Motor neuron (in vitro differentiated cells): ENCODE results near the gene PADI1. TPM values are rescaled to one million over a fixed set of nuclear protein-coding genes. Genes with fewer than 3 reads are reported as not detected.

Experiments used
- ATAC-seq, 8 experiments: fragments of 200-7000 bp; cut with Tn5 transposase; replicated peaks in 6 of 8; 2 replicates each; pipeline ENCODE4 v1.8.0; 2021; ENCODE audit warnings: mild to moderate bottlenecking in 8 of 8, moderate library complexity in 8 of 8
- H3K27ac ChIP-seq, 2 donors: fragments of 250-450 bp; sonication (Bioruptor Pico); 2 replicates each; pipeline ENCODE4 v1.9.0; 2021; ENCODE audit warnings: antibody characterized with exemption in 2 of 2, mild to moderate bottlenecking in 2 of 2, moderate library complexity in 1 of 2
- H3K4me1 ChIP-seq, 2 donors: fragments of 250-450 bp; sonication (Bioruptor Pico); replicated peaks in 1 of 2; 2 replicates each; pipeline ENCODE4 v1.6.1; 2021; ENCODE audit warnings: antibody characterized with exemption in 2 of 2, mild to moderate bottlenecking in 2 of 2, moderate library complexity in 1 of 2
- H3K4me3 ChIP-seq, 5 donors: fragments of 250-450 bp; sonication (Bioruptor Pico); 2 replicates each; pipeline ENCODE4 v1.9.0; 2021; ENCODE audit warnings: antibody characterized with exemption in 5 of 5, mild to moderate bottlenecking in 5 of 5, moderate library complexity in 4 of 5
- WGBS, 10 experiments: fragments of 450-650 bp; shearing (Covaris generic); methylation state at CpG; one replicate each; pipeline ENCODE4 v1.0.0; 2022; 5-methylcytosine and 5-hydroxymethylcytosine counted together
- in situ Hi-C, 9 experiments: fragments of 400-800 bp; cut with MboI; loops; one replicate each; pipeline ENCODE4 v1.15.0; 2021; ENCODE audit warnings: low sequenced_read_pairs in 9 of 9, low pct_unique_long_range_greater_than_20kb in 2 of 9; ENCODE audit not compliant: unreplicated experiment in 9 of 9
- total RNA-seq, 8 experiments: library from RNA; unstranded; fragments of 300-600 nt; gene quantifications; 2 replicates each; pipeline versions ENCODE4 v1.2.3 to v1.2.4, GENCODE V29; 2022

Gene PADI1
- total RNA-seq, 8 experiments from 2014 or later: 0.05 to 1.1 (median 0.29) TPM; not detected in 1

DNA sequence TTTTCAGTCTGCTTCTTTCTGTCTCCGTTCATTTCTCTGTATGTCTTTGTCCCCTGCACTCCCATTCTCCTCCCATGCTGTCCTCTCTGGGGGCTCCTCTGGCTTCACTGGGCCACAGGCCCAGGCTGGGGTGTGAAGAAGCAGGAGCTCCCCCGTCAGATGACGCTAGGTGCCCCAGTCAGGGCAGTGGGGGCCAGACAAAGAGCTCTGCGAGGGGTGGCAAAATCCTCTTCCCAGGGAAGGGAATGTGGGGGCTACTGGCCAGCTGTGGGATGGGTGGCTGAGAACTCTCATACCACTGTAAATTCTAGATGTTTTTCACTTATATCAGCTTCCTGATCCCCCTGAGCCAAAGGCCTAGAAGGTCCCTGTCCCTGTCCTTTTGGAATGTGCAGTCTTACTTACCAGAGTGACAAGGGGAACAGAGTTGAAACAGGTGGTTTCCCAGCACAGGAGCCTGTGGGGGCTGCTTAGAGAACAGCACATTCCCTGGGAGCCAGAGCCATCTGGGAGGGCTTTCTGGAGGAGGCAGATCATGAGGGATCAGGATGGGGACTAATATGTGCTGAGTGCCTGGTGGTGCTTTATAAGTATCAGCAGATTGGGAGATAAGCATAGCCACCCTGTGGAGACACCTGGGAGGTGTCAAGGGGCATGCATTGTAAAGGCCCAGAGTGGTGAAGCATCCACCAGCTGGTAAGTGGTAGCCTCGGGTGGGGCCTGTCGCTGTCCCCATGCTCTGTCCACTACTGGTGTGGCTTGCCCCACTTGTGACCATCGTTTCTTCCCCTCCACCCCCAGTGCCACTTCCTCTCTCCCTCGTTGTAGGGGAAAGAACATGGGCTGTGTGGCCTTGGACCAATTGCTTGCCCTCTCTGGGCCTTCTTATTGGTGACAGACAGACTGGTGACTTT is 10.1 kb upstream of the PADI1 start:
- Histone ChIP-seq H3K4me1 (peaks cover 13 to 14% of the 10 kb centered on the region in 2 donors), H3K4me3 (no peak overlapping the region), H3K27ac (no peak overlapping the region)
- no peak for ATAC-seq
- WGBS, 10 experiments: 33 to 79% (median 58%) methylated on average over 1 to 6 of the region's 8 CpGs; no CpG with 5 or more reads in 1 of the 10 experiments
- in situ Hi-C loops: no loop called here

DNA sequence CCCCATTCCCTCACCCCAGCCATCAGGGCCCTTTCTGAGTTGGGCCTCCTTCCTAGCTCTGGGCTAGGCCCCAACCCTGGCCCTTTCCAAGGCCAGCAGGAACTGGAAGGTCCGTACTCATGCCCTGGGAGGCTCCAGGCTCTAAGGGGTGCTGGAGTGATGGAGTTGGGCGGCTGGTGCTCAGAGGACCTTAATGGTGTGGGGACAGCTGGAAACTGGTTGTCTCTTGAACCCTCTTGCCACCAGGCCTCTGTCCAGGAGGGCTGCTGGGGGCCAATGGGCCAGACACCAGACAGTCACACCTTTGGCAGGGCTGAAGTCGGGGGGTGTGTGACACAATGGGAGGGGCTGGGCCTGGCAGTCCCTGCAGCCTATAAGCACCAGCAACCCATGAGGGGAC is 9.2 kb upstream of the PADI1 start:
- in situ Hi-C loops: no loop called here
- no peak overlapping the region for H3K27ac ChIP-seq
- WGBS, 10 experiments: 60 to 100% (median 100%) methylated on average over 1 to 2 of the region's 3 CpGs; no CpG with 5 or more reads in 5 of the 10 experiments
- no peak overlapping the region for H3K4me3 ChIP-seq
- H3K4me1 ChIP-seq: peaks cover 13 to 14% of the 10 kb centered on the region in 2 donors
- no peak for ATAC-seq

- Histone ChIP-seq H3K4me1 (peaks cover 14 to 18% of the 10 kb centered on the region in 2 donors), H3K27ac (no peak overlapping the region), H3K4me3 (no peak overlapping the region)
- in situ Hi-C loops: no loop called here
- ATAC-seq: no peak
- WGBS, 10 experiments: 80 to 100% (median 88%) methylated on average over 1 to 12 of the region's 13 CpGs; no CpG with 5 or more reads in 1 of the 10 experiments
Observed at GRCh38 chr1:17196496-17197185, 8.3 kb upstream of the PADI1 start.

GRCh38 chr1:17197696-17198095 is 7.2 kb upstream of the PADI1 start:
- in situ Hi-C loops: no loop called here
- Histone ChIP-seq H3K4me3 (no peak overlapping the region), H3K27ac (no peak overlapping the region), H3K4me1 (peaks cover 5 to 13% of the 10 kb centered on the region in 2 donors)
- no peak for ATAC-seq
- 85 to 93% (median 87%) methylated on average over 4 to 7 of the region's 7 CpGs; no CpG with 5 or more reads in 7 of the 10 experiments for WGBS, 10 experiments

GRCh38 chr1:17198476-17199258 is 6.3 kb upstream of the PADI1 start:
- H3K4me1 ChIP-seq: peaks cover 0 to 8% of the 10 kb centered on the region in 2 donors

DNA sequence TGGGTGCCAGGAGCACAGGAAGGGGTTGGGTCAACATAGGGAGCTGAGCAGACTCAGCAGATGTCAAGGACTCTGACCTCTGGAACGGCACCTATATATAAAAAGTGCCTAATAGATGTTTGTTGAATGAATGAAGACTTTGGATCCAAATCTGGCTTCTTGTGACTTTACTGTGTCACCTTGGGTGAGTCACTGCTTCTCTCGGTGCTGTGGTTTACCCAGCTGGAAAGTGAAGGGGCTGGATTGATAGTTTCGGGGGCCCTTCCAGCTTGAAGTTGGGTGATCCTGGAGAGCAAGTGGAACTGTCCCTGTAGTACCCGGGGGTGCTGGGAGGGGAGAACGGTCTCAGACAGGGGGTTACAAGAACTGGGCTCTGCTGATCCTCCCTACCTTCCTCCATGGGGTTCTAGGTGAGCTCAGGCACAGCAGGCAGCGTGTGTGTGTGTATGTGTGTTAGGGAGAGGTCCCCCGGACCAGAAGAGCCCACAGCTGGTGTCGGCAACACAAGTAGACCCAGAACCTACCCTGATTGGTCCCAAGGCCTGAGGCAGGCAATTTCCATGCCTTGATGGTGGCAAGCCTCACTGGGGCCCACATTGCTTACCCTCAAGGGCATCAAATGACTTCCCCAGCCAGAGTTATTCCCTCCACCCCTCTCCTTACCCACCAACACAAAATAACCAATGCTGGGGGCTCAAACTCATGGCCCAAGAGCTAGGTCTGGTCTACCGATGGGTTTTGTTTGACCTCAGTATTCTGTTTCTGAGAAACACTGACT is 5.5 kb upstream of the PADI1 start:
- 52 to 100% (median 83%) methylated on average over 2 to 7 of the region's 9 CpGs; no CpG with 5 or more reads in 4 of the 10 experiments for WGBS, 10 experiments
- no peak for ATAC-seq
- H3K4me3 ChIP-seq: no peak overlapping the region
- no peak overlapping the region for H3K27ac ChIP-seq
- in situ Hi-C loops: no loop called here
- peaks cover 0 to 8% of the 10 kb centered on the region in 2 donors for H3K4me1 ChIP-seq

More at GRCh38 chr1:17198476-17199258, 6.3 kb upstream of the PADI1 start:
- no peak for ATAC-seq
- no peak overlapping the region for H3K27ac ChIP-seq
- H3K4me3 ChIP-seq: no peak overlapping the region
- in situ Hi-C loops: no loop called here
- WGBS, 10 experiments: 40 to 91% (median 76%) methylated on average over 1 to 4 of the region's 9 CpGs; no CpG with 5 or more reads in 4 of the 10 experiments

GRCh38 chr1:17200246-17200645 is 4.7 kb upstream of the PADI1 start:
- ATAC-seq: no peak
- no peak overlapping the region for H3K27ac ChIP-seq

DNA sequence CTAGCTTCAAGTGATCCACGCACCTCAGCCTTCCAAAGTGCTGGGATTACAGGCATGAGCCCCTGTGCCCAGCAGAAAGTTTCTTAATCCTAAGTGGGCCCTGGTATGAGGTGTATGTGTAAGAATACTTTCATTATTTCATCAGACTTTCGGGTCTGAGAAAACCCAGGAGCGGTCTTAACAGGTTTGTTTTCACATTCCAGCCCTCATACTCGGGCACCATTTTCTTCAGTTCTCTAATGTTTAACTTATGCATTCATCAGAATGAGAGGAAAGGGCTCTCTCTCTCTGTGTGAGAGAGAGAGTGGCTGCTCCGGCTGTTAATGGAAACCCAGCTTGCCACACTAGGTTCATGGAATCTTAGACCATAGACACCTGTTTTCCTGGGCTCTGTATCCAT is 4.2 kb upstream of the PADI1 start:
- peaks cover 0 to 8% of the 10 kb centered on the region in 2 donors for H3K4me1 ChIP-seq
- no peak for ATAC-seq
- WGBS, 10 experiments: 17 to 76% (median 57%) methylated on average over 1 to 5 of the region's 5 CpGs; no CpG with 5 or more reads in 2 of the 10 experiments
- no peak overlapping the region for H3K27ac ChIP-seq
- no peak overlapping the region for H3K4me3 ChIP-seq
- in situ Hi-C loops: no loop called here

More at GRCh38 chr1:17200246-17200645, 4.7 kb upstream of the PADI1 start:
- H3K4me1 ChIP-seq: peaks cover 0 to 8% of the 10 kb centered on the region in 2 donors
- no peak overlapping the region for H3K4me3 ChIP-seq
- WGBS, 10 experiments: 58 to 100% (median 70%) methylated on average over 1 to 8 of the region's 8 CpGs; no CpG with 5 or more reads in 1 of the 10 experiments
- in situ Hi-C loops: no loop called here

GRCh38 chr1:17201201-17202021 is 3.5 kb upstream of the PADI1 start:
- ATAC-seq: peak in 4 of 8 experiments; percentile 18 to 45 (median 34)
- H3K27ac ChIP-seq: no peak overlapping the region
- no peak overlapping the region for H3K4me3 ChIP-seq
- in situ Hi-C loops: no loop called here
- peaks cover 0 to 12% of the 10 kb centered on the region in 2 donors for H3K4me1 ChIP-seq
- 42 to 80% (median 58%) methylated on average over 1 to 8 of the region's 9 CpGs for WGBS, 10 experiments

- in situ Hi-C loops: no loop called here
- WGBS, 10 experiments: 50 to 100% (median 93%) methylated on average over 1 to 6 of the region's 7 CpGs; no CpG with 5 or more reads in 4 of the 10 experiments
- H3K27ac ChIP-seq: no peak overlapping the region
Observed at GRCh38 chr1:17205652-17206051, 724 bp downstream of the PADI1 start.

GRCh38 chr1:17206196-17206595 is 1.3 kb downstream of the PADI1 start:
- peaks cover 5 to 21% of the 10 kb centered on the region in 2 donors for H3K4me1 ChIP-seq
- ATAC-seq: no peak
- H3K27ac ChIP-seq: no peak overlapping the region
- 11 to 100% (median 38%) methylated on average over 1 to 4 of the region's 4 CpGs; no CpG with 5 or more reads in 3 of the 10 experiments for WGBS, 10 experiments
- H3K4me3 ChIP-seq: no peak overlapping the region
- in situ Hi-C loops: no loop called here

More at GRCh38 chr1:17205652-17206051, 724 bp downstream of the PADI1 start:
- no peak overlapping the region for H3K4me3 ChIP-seq
- H3K4me1 ChIP-seq: peaks cover 5 to 22% of the 10 kb centered on the region in 2 donors
- ATAC-seq: no peak
